Mucosa of descending colon (tissue), 3 donors: Measurements from ENCODE around the gene BAG2. TPM values are rescaled to one million over a fixed set of nuclear protein-coding genes. Genes with fewer than 3 reads are reported as not detected.

Source experiments
- ATAC-seq: fragments of 200-7000 bp; cut with Tn5 transposase; one replicate; pipeline ENCODE4 v1.9.1; 2020; ENCODE audit warnings: mild to moderate bottlenecking, moderate library complexity
- DNase-seq, 3 donors: peaks; one replicate each; pipeline ENCODE4 v3.0.0-alpha.2; 2020
- H3K36me3 ChIP-seq: fragments of 200-600 bp; one replicate; pipeline ENCODE4 v1.8.0; 2021; ENCODE audit warnings: low read depth, mild to moderate bottlenecking
- H3K4me1 ChIP-seq: fragments of 200-600 bp; one replicate; pipeline ENCODE4 v1.8.0; 2021; ENCODE audit warnings: low read depth, mild to moderate bottlenecking
- H3K4me3 ChIP-seq: fragments of 200-600 bp; one replicate; pipeline ENCODE4 v1.8.0; 2021; ENCODE audit warnings: mild to moderate bottlenecking
- H3K9me3 ChIP-seq: fragments of 200-600 bp; one replicate; pipeline ENCODE4 v1.8.0; 2021; ENCODE audit warnings: mild to moderate bottlenecking
- intact Hi-C, 2 donors: fragments of 100-400 bp; cut with DNase I in 1 of 2; cut with micrococcal nuclease in 1 of 2; formaldehyde crosslinking; loops; one replicate each; pipeline versions ENCODE4 v1.11.0 to v1.11.1; 2022; cut with DNase I, micrococcal nuclease
- total RNA-seq, 3 donors: library from RNA; stranded (reverse); fragmentation: NEBNext Ultra II Directional in 2 of 3; extraction: Animal tissue kit (Norgen Biotek cat#: 25700) in 2 of 3; gene quantifications; one replicate each; pipeline versions ENCODE4 v1.2.1 to v1.2.4, GENCODE V29; 2021 to 2023
- TF ChIP-seq, protein P1 (sequence below): fragments of 200-600 bp; IDR thresholded peaks from one replicate; pipeline ENCODE4 v1.8.0; 2022; ENCODE audit warnings: antibody characterized with exemption, mild to moderate bottlenecking
- donor health status: DM: no; HTN: no; CAD: no; lungs with moderate emphysema.
- donor health status: DM: no; HTN: no; CAD: no.
- donor health status: DM: no; HTN: yes; CAD: no.

The BAG2 gene
- total RNA-seq, 3 donors from 2014 or later, result 0.96 to 43.7 (median 2.3) TPM

DNA sequence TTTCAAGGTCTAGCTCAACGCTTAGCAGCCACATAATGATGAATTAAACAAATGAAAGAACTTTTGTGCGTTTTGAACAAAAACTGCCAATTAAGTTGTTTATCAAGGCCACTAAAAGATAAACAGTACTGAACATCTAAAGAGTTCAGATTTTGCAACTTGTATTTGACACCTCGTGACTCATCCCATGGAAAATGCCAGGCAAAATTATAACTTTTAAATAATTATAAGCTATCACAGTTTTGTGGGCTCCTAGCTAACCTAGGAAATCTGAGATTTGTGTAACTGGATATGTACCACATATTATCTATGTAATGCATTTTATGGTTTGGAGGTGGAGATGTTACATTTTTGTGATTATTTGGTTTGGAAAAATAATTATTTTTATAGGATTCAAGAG lies 9.6 kb upstream of the BAG2 start:
- DNase-seq (no peak), ATAC-seq (no peak)
- Histone ChIP-seq H3K4me3 (no peak overlapping the region), H3K4me1 (no peaks in the 10 kb centered on the region), H3K9me3 (no peaks in the 10 kb centered on the region), H3K36me3 (no peaks in the 10 kb centered on the region)
- TF ChIP-seq, protein P1, sequence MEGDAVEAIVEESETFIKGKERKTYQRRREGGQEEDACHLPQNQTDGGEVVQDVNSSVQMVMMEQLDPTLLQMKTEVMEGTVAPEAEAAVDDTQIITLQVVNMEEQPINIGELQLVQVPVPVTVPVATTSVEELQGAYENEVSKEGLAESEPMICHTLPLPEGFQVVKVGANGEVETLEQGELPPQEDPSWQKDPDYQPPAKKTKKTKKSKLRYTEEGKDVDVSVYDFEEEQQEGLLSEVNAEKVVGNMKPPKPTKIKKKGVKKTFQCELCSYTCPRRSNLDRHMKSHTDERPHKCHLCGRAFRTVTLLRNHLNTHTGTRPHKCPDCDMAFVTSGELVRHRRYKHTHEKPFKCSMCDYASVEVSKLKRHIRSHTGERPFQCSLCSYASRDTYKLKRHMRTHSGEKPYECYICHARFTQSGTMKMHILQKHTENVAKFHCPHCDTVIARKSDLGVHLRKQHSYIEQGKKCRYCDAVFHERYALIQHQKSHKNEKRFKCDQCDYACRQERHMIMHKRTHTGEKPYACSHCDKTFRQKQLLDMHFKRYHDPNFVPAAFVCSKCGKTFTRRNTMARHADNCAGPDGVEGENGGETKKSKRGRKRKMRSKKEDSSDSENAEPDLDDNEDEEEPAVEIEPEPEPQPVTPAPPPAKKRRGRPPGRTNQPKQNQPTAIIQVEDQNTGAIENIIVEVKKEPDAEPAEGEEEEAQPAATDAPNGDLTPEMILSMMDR, result no peak
- intact Hi-C loops, result no loop called here

DNA sequence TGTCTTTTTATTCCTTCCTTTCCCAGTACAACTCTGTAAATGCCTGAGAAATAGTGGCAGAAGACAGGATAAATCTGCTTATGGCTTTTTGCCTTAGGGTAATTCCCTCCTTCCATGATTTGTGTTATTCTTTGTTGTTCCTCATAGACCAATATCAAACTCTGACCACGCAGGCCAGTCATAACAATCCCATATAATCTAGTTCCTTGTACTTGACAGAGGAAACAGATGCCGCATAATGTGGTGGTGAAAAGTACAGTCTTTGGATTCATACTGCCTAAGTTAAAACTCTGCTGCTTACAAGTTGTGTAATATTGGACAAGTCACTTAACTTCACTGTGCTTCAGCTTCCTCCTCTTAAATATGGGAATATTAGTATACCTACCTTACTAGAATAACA lies 8.2 kb upstream of the BAG2 start:
- no peaks in the 10 kb centered on the region for H3K36me3 ChIP-seq

DNA sequence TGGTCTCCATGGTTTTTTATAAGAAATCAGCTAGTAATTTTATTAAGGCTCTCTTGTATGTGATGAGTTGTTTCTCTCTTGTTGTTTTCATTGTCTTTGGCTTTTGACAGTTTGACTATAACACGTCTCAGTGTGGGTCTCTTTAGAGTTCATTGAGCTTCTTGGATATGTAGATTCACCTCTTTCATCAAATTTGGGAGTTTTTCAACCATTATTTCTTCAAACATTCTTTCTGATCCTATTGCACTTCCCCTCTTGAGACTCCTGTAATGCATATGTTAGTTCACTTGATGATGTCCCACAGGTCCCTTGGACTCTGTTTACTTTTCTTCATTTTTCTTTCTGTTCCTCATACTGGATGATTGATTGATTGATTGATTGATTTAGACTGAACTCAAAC lies 7.0 kb upstream of the BAG2 start:
- H3K4me1 ChIP-seq, result no peaks in the 10 kb centered on the region
- no peaks in the 10 kb centered on the region for H3K36me3 ChIP-seq
- no peaks in the 10 kb centered on the region for H3K9me3 ChIP-seq
- ATAC-seq (no peak), DNase-seq (no peak)
- intact Hi-C loops, result no loop called here
- H3K4me3 ChIP-seq, result no peak overlapping the region
- TF ChIP-seq, protein P1, result no peak

More for the DNA sequence above, 8.2 kb upstream of the BAG2 start:
- Histone ChIP-seq H3K9me3 (no peaks in the 10 kb centered on the region), H3K4me3 (no peak overlapping the region), H3K4me1 (no peaks in the 10 kb centered on the region)
- TF ChIP-seq, protein P1, result no peak
- DNase-seq, result no peak
- intact Hi-C loops, result no loop called here
- no peak for ATAC-seq

DNA sequence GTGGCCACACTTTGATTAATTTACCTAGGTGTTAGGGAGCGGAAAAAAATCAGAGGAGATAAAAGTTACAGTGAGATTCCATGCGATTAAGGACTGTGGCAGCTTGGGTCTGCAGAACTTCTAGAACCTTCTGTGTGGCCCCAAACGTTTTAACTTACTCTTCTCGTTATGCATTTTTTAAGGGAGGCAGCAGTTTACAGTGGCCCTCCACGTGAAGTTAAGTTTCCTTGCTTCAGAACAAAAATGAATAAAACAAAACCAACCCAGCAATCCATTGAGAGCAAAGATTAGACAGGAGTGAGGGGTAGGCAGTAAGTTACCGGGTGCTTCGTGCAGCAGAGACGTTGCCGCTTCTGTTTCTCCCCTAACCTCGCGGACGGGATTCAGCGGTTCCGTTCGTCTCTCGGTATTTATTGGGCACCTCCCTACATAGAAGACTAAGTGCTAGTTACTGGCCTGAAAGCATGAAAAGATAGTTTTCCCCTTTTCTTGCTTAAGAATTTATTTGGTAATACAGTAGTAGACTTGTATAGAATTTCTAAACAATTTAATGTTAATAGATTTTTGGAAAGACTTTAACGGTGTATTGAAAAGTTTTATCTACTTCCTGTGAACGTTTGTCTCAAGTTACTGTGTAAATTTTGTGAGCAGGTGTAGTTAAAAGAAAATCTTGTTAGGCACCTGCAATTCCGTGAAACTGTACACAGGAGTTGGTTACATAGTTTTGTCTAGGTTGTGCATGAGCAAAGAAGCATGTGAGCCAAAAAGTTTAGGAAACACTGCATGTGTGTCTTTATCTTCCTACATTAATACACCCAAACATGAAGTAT lies 1.1 kb downstream of the BAG2 start:
- no peaks in the 10 kb centered on the region for H3K4me1 ChIP-seq
- no peaks in the 10 kb centered on the region for H3K36me3 ChIP-seq
- peak overlapping the region; percentile 27 for H3K4me3 ChIP-seq
- no peaks in the 10 kb centered on the region for H3K9me3 ChIP-seq
- TF ChIP-seq, protein P1, result no peak
- DNase-seq (peak in 2 of 3 donors; percentile 12 to 50), ATAC-seq (peak; percentile 27)
- intact Hi-C loops, result loop anchor here in 1 of 2 donors (10.0 kb wide), 1 partner anchor 142 kb away; the partner anchor contains the start of gene PRIM2

DNA sequence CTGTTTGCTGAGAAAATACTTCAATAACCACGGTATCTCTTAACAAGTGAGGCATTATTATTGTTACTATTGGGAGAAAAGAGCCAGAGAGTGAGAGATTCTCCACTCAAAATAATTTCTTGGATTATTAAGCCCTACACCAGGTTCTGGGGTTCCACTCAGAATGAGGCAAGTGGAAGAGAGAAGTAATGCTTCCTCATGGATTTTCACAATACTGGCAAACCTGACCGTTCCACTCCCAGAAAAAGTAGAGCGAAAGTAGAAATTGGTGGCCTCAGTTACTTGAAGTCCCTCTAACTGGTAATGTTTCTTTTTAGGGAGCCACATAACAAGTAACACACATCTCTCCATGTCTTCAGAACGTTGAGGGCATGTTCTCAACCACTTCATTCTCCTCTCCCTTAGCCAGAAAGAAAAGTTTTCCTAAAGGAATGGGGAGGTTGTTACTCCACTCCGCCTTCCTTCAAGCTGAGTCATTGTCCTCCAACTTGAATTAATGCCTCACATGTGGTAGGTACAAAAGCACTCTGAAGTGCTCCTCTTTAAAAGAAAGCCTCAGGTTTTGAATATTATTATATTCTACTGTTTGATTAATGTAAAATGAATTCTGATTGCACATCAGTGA lies 1.9 kb downstream of the BAG2 start:
- Histone ChIP-seq H3K4me3 (no peak overlapping the region), H3K4me1 (no peaks in the 10 kb centered on the region), H3K36me3 (no peaks in the 10 kb centered on the region), H3K9me3 (no peaks in the 10 kb centered on the region)
- DNase-seq (no peak), ATAC-seq (no peak)
- TF ChIP-seq, protein P1, result no peak
- intact Hi-C loops, result loop anchor here in 1 of 2 donors (10.0 kb wide), 1 partner anchor 141 kb away; the partner anchor contains the start of gene PRIM2
